Adipocyte (in vitro differentiated cells): ENCODE results near the gene RNASE7.

Experiments used
- DNase-seq: peaks from one replicate; pipeline ENCODE4 v3.0.0-alpha.2; 2015; ENCODE audit warnings: low read depth
- H3K27me3 ChIP-seq: replicated peaks from 2 replicates; pipeline ENCODE4 v1.7.0; 2013; ENCODE audit warnings: mild to moderate bottlenecking, low read length, moderate library complexity; ENCODE audit not compliant: control insufficient read depth, insufficient read depth
- H3K36me3 ChIP-seq: 2 replicates; pipeline ENCODE4 v1.7.0; 2013; ENCODE audit warnings: low read length, mild to moderate bottlenecking, moderate library complexity; ENCODE audit not compliant: control insufficient read depth, insufficient read depth, severe bottlenecking
- H3K4me1 ChIP-seq: 2 replicates; pipeline ENCODE4 v1.7.0; 2013; ENCODE audit warnings: mild to moderate bottlenecking, low read length, moderate library complexity; ENCODE audit not compliant: control insufficient read depth, insufficient read depth
- H3K4me3 ChIP-seq: 2 replicates; pipeline ENCODE4 v1.7.0; 2013; ENCODE audit warnings: mild to moderate bottlenecking, low read length, moderate library complexity
- H3K9ac ChIP-seq: 2 replicates; pipeline ENCODE4 v1.7.0; 2013; ENCODE audit warnings: mild to moderate bottlenecking, low read length, moderate library complexity
- H3K9me3 ChIP-seq: 2 replicates; pipeline ENCODE4 v1.7.0; 2013; ENCODE audit warnings: mild to moderate bottlenecking, low read length, moderate library complexity; ENCODE audit not compliant: control insufficient read depth

RNASE7 gene

GRCh38 chr14:21060614-21061346 is 18.6 kb downstream of the RNASE7 start:
- Histone ChIP-seq H3K4me1 (peaks cover 59% of the 10 kb centered on the region), H3K27me3 (no peaks in the 10 kb centered on the region), H3K4me3 (peak overlapping the region; percentile 40), H3K9me3 (no peaks in the 10 kb centered on the region), H3K9ac (no peak overlapping the region), H3K36me3 (no peaks in the 10 kb centered on the region)
- no peak for DNase-seq

GRCh38 chr14:21061347-21061668 is 19.1 kb downstream of the RNASE7 start:
- Histone ChIP-seq H3K9me3 (no peaks in the 10 kb centered on the region), H3K9ac (no peak overlapping the region), H3K4me3 (peak overlapping the region; percentile 40), H3K4me1 (peaks cover 58% of the 10 kb centered on the region), H3K27me3 (no peaks in the 10 kb centered on the region), H3K36me3 (no peaks in the 10 kb centered on the region)
- no peak for DNase-seq

DNA sequence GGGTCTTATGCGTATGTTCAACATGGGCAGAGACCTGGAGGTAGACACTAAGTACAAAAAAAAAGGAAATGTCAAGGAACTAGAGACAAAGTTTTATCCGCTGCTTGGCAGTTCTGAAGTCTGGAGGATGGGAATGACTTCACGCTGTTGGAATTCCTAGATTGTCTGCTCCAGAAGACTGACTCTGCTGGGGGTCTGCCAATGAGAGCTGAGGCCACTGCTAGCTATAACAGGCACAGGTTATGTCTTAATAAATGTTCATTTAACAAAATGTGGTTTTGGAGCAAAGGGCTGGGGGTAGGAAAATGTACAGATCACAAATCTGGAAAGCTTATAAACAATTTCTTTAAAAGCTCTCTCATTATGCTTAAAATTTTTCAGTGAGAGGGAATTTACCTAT is 21.3 kb downstream of the RNASE7 start:
- peak overlapping the region; percentile 61 for H3K4me3 ChIP-seq
- peak; percentile 50 for DNase-seq

DNA sequence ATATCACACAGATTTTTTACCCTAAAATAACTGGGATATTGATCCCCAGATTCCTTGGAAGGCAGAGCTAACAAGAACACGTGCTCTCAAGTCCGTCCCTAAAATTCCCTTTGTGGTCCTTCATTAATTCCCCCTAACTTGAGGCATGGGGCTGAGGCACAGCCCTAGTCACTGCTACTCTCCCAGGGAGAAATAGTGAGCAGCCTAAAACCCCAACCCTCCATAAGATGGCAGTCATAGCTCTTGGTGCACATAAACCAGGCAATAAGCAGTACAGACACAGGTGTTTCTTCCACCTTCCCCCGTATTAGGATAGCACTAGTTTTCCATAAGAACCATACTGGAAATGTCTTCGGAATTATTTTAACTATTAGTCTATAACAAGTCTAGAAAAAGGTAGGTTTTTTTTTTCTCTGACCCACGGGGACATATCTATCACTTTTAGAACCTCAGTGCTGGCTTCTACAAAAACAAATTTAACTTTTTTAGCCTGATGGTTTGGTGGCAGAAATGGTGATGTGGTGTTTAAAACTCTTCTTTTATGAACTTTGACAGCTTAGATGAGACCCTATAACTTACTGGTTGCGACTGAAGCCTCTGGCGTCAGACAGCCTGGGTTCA is 24.8 kb downstream of the RNASE7 start:
- H3K4me3 ChIP-seq: no peak overlapping the region
- peaks cover 49% of the 10 kb centered on the region for H3K4me1 ChIP-seq
- H3K27me3 ChIP-seq: no peaks in the 10 kb centered on the region
- H3K36me3 ChIP-seq: no peaks in the 10 kb centered on the region
- no peaks in the 10 kb centered on the region for H3K9me3 ChIP-seq
- H3K9ac ChIP-seq: no peak overlapping the region
- DNase-seq: peak; percentile 30

More for the DNA sequence above, 21.3 kb downstream of the RNASE7 start:
- Histone ChIP-seq H3K36me3 (no peaks in the 10 kb centered on the region), H3K4me1 (peaks cover 53% of the 10 kb centered on the region), H3K27me3 (no peaks in the 10 kb centered on the region), H3K9ac (peak overlapping the region; percentile 67), H3K9me3 (no peaks in the 10 kb centered on the region)

- Histone ChIP-seq H3K4me3 (peak overlapping the region; percentile 87), H3K9ac (peak overlapping the region; percentile 98), H3K4me1 (peaks cover 46% of the 10 kb centered on the region), H3K27me3 (no peaks in the 10 kb centered on the region), H3K36me3 (peaks cover 11% of the 10 kb centered on the region), H3K9me3 (no peaks in the 10 kb centered on the region)
- DNase-seq: peak; percentile 88
Measured at GRCh38 chr14:21068521-21069387, 26.6 kb downstream of the RNASE7 start.

DNA sequence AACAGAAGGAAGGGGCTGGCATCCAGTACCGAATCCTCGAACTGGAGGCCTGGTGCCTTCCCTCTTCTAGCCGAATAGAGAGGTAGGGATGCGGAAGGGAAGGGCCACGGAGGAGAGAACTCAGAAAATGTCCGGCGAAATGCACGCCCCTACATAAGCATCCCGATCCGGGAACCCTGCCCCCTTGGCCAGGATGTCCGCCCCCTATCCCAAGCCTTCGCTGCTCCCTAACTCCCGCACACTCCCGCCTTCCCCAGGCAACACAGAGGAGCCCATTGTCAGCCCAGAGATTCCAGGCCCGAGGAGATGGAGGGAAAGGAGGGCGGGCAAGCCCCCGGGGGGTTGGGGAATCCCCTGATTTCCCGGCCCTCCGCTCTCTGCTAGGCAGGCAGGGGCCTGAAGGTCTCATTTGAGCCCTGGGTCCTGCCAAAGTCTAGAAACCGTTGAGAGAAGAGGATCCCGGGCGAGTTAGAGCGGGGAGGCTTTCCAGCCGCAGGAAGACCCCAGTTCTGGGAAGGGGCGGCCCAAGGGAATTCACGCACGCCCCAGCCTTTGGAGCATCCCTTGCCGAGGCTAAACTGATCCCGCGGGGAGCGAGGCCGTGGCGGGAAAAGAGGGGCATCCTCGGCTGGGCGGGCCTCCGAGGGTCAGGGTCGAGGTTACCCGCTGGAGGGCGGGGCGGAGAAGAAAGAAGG is 27.4 kb downstream of the RNASE7 start:
- peak overlapping the region; percentile 98 for H3K9ac ChIP-seq
- peaks cover 19% of the 10 kb centered on the region for H3K36me3 ChIP-seq
- H3K4me3 ChIP-seq: peak overlapping the region; percentile 87
- DNase-seq: peak; percentile 62
- H3K9me3 ChIP-seq: no peaks in the 10 kb centered on the region
- H3K4me1 ChIP-seq: peaks cover 38% of the 10 kb centered on the region
- no peaks in the 10 kb centered on the region for H3K27me3 ChIP-seq

DNA sequence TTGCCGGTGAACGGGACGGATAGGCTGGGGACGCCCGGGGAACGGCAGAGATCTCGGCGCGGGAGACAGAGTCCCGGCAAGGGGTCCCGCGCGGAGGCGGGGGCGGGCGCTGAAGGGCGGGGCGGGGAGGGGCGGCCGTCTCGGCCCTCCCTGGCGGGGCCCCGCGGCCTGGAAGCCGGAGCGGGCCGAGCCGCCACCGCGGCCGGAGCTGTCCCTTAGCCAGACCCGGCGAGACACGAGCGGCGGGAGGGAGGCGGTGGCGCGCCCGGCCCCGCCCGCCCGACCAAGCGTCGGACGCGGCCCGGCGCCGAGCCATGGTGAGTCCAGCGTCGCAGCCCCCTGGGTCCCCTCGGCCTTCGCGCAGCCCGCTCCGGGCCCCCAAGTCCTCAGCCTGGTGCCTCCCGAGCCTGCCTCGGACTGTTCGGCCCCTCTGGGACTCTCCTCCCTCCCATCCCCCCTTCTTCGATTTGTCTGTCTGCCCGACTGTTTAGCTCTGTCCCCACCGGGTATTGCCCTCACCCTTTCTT is 28.0 kb downstream of the RNASE7 start, which contains the start of gene ARHGEF40:
ARHGEF40 (plus strand) TSS at position 222 of the 527 bp plus-strand sequence; CDS start at position 315, 93 bp downstream.
- H3K9ac ChIP-seq: peak within 1 kb of the TSS; percentile 98
- DNase-seq: peak; percentile 85
- H3K36me3 ChIP-seq: peaks cover 25% of the 10 kb centered on the region
- H3K4me1 ChIP-seq: peaks cover 34% of the 10 kb centered on the region
- peak within 1 kb of the TSS; percentile 87 for H3K4me3 ChIP-seq
- H3K27me3 ChIP-seq: no peaks in the 10 kb centered on the region
- H3K9me3 ChIP-seq: no peaks in the 10 kb centered on the region

GRCh38 chr14:21070610-21071224 is 28.6 kb downstream of the RNASE7 start:
- Histone ChIP-seq H3K27me3 (no peaks in the 10 kb centered on the region), H3K36me3 (peaks cover 31% of the 10 kb centered on the region), H3K9me3 (no peaks in the 10 kb centered on the region), H3K9ac (peak overlapping the region; percentile 98), H3K4me3 (peak overlapping the region; percentile 87), H3K4me1 (peaks cover 32% of the 10 kb centered on the region)
- DNase-seq: peak; percentile 67

DNA sequence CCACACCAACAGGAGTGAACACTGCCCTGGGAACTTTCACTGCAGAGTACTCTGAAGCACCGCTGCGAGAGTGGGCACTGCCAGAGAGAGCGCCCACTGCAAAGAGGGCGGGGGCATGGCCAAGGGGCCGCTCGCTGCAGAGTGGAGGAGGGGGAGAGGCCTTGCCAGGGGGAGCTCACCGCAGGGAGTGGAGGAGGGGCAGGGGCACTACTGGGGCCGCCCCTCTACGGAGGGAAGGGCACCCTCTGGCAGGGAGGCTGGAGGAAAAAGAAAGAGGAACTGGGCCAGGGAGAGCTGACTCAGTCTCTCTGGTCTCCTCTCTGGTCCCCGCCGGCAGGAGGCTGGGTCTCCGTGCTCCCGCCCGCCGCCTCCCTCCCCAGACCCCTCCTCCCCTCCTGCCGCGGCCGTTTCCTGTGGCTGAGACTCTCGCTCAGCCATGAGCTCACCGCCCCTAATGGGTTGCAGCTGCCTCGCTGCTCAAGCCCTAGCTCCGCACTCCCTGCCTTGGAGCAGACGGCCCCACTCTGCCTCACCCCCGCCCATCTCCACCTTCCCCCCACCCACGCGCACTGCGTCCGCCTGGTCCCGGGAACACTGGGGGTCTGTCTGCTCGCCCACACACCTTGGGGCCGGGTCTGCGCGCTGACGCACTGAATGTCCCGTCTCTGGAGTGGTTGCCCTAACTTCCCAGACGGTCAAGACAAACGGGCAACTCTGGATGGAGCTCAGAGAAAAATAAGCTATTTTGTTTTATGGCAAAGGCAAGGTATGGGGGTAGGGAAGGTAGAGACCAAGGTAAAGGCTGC is 29.3 kb downstream of the RNASE7 start:
- Histone ChIP-seq H3K27me3 (no peaks in the 10 kb centered on the region), H3K9me3 (no peaks in the 10 kb centered on the region), H3K4me1 (peaks cover 32% of the 10 kb centered on the region), H3K9ac (peak overlapping the region; percentile 98), H3K4me3 (peak overlapping the region; percentile 87), H3K36me3 (peaks cover 38% of the 10 kb centered on the region)
- DNase-seq: peak; percentile 98

DNA sequence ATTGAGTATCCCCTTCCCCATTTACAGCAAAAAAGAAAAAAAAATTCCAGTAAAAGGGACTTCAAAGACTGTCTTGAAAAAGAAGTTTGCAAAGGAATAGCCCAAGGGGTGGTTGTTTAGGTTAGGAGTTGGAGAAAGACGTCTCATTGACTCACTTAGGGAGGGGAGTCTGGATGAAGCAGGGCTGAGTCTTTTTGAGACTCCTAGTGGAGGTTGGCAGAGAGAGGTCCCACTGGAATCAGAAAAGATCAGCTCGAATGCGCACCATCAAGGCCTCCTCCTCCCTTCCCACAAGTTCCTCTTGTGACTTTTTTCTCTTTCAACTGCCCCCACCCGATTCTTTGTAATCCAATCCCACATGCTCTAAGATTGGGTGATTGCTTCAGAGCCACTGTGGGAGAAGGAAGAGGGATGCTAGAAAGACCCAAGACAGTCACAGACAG is 29.9 kb downstream of the RNASE7 start:
- Histone ChIP-seq H3K36me3 (peaks cover 44% of the 10 kb centered on the region), H3K27me3 (no peaks in the 10 kb centered on the region), H3K4me1 (peaks cover 32% of the 10 kb centered on the region), H3K4me3 (peak overlapping the region; percentile 87), H3K9me3 (no peaks in the 10 kb centered on the region), H3K9ac (peak overlapping the region; percentile 98)
- DNase-seq: peak; percentile 88
